ENCODE measurements around the gene NAALAD2.
"Not testable (repeated sequence)": the region's sequence is repeated elsewhere in the genome, so short reads cannot be mapped to it uniquely, and the experiment has no call there.

The NAALAD2 gene

DNA sequence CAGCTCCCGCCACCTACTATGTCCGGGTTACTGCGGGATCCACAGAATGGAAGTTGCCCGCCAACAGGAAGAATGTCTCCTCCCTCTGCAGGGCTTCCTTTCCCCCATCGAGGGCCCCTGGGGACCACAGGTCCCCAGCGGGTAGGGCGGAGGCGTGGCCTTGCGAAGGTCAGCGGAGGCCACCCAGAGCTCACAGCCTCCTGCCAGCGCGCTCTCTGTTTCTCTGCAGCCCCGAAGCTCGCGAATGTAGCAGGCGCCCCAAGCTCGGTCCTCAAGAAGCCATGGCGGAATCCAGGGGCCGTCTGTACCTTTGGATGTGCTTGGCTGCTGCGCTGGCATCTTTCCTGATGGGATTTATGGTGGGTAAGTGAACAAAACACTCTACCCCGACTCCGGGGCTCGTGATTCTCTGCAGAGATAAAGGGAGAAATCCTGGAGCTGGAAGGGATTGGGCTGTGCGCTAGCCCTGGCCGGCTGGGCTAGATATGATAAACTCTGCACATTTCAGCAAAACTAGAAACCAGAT, at the start of gene NAALAD2:
NAALAD2 (plus strand) TSS at position 186 of the 526 bp plus-strand sequence; CDS start at position 282, 96 bp downstream.
- DNase-seq (ENCODE audit: low read depth in 2 of 2): no peak

- DNase-seq (ENCODE audit: low read depth in 2 of 2): not testable (repeated sequence)
Observed at GRCh38 chr11:90085650-90086049, 48.8 kb upstream of the NAALAD2 start, which contains the start of gene UBTFL1. TSS of gene UBTFL1 (plus strand) at chr11:90085950. CDS start at chr11:90085950, 0 bp downstream.

DNA sequence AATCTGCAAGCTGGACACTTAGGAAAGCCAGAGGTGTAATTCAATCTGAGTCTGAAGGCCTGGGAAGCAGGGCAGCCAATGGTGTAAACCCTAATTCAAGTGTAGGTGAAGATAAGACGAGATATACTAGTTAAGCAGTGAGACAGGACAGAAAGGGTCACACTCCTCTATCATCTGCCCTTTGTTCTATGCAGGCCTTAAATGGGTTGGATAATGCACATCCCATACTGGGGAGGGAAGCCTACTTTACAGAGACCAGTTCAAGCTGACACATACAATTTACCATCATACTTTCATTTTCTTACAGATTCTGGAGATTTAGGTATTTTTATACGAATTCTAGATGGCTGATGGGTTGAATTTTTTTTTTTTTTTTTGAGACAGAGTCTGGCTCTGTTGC, 45.7 kb upstream of the NAALAD2 start:
- not testable (repeated sequence) for DNase-seq (ENCODE audit: low read depth in 2 of 2)

GRCh38 chr11:90095230-90095924, 39.1 kb upstream of the NAALAD2 start:
- not testable (repeated sequence) for DNase-seq (ENCODE audit: low read depth in 2 of 2)

GRCh38 chr11:90098261-90098660, 36.2 kb upstream of the NAALAD2 start:
- DNase-seq (ENCODE audit: low read depth in 2 of 2): not testable (repeated sequence)

- DNase-seq (ENCODE audit: low read depth in 2 of 2): no peak
Observed at GRCh38 chr11:90100431-90100830, 34.0 kb upstream of the NAALAD2 start.

GRCh38 chr11:90113541-90113940, 20.9 kb upstream of the NAALAD2 start:
- DNase-seq (ENCODE audit: low read depth in 2 of 2): no peak

- no peak for DNase-seq (ENCODE audit: low read depth in 2 of 2)
Observed at GRCh38 chr11:90120191-90120590, 14.3 kb upstream of the NAALAD2 start.

DNA sequence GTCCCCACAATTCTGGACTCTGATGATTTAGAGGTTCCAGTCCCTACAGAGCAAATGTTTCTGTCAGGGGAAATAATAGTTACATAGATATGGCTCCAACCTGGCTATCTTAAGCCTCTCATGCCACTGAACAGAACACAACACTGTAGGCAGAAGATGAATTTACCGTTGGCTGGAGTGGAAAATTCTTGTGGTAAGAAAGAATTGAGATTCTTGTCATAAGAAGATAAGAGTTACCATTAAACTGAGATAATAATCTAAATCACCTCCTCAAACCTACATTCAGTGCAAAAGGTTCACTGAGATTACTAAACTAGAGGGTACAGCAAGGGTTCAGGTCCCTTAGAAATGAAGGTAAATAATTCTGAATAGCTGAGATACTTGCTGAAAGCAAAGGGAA, 10.1 kb upstream of the NAALAD2 start:
- no peak for DNase-seq (ENCODE audit: low read depth in 2 of 2)

DNA sequence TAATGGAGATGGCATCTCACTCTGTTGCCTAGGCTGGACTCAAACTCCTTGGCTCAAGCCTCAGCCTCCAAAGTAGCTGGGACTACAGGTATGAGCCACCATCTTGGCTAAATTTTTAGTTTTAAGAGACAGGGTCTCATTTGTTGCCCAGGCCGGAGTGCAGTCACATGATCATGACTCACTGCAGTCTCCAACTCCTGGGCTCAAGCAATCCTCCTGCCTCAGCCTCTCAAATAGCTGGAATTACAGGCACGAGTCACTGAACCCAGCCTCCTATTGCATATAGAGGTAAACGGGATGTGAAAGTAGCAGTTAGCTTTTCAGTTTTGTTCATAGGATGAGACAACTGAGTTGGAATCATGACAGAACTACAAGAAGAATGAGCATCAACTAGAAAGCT, 9.5 kb upstream of the NAALAD2 start:
- no peak for DNase-seq (ENCODE audit: low read depth in 2 of 2)

DNA sequence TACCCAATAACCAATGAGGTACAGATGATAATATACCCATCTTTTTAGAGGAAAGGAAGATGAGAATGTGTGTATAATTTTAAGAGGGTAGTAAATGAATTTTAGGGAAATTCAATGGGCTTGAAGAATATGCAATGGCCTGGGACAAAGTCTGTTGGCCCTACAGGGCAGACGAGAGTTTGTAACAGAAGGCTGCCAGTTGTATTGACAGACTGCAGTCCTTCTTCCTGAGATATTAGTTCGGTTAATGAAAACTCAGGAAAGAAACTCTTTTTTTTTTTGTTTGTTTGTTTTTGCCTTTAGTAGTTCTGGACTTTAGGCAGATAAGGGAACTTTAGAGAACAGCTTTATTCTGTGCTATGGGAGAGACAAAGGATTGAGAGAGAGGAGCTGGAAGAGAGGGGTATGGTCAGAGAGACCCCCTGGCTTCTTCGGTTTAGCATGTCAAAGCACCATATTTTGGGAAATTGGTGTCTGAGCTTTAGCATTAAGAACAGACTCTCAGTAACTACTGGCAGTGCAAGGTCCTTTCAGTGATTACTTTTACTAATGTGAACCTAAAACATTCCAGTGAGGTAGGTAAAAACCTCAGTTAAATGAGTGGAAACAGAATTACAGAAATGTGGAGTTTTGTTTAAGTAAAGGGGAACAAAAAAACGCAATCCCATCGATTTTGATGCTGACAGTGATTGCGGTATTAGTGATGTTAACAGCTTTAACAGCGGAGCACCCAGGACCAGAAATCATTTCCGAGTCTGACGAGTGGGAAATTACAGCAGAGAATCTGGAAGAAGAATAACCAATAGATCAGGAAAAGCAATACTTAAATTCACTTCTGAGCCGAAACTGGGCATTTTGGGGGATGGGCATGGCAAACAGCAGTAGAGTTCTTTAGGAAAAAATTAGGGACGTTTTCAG, 644 bp upstream of the NAALAD2 start:
- DNase-seq (ENCODE audit: low read depth in 2 of 2): no peak

DNA sequence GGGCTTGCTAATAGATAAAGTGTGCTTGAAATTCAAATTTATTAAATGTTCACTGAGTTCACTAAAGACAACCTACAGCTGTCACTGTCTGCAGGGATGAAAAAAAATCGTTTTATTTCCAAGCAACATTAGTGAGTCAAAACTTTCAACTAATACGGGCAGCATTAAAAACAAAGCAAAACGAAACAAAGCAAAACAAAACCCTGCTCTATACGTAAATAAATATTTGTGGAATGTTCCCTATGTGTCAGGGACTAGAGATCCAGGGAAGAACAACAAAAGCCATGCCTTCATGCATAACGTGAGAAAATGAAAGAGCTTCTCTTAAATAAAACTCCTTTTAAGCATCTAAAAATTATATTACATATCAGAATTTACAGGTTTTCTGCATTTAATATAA, 553 bp downstream of the NAALAD2 start:
- no peak for DNase-seq (ENCODE audit: low read depth in 2 of 2)

GRCh38 chr11:90148900-90149299, 14.4 kb downstream of the NAALAD2 start:
- DNase-seq (ENCODE audit: low read depth in 2 of 2): no peak

DNA sequence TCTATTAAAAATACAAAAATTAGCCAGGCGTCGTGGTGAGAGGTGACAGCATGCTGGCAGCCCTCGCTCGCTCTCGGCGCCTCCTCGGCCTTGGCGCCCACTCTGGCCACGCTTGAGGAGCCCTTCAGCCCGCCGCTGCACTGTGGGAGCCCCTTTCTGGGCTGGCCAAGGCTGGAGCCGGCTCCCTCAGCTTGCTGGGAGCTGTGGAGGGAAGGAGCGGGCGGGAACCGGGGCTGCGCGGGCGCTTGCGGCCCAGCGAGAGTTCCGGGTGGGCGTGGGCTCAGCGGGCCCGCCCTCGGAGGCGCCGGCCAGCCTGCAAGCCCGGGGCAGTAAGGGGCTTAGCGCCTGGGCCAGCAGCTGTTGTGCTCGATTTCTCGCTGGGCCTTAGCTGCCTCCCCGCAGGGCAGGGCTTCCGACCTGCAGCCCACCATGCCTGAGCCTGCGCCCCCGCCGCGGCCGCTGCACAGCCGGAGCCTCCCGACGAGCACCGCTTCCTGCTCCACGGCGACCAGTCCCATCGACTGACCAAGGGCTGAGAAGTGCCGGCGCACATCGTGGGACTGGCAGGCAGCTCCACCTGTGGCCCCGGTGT, 32.6 kb downstream of the NAALAD2 start:
- not testable (repeated sequence) for DNase-seq (ENCODE audit: low read depth in 2 of 2)

DNA sequence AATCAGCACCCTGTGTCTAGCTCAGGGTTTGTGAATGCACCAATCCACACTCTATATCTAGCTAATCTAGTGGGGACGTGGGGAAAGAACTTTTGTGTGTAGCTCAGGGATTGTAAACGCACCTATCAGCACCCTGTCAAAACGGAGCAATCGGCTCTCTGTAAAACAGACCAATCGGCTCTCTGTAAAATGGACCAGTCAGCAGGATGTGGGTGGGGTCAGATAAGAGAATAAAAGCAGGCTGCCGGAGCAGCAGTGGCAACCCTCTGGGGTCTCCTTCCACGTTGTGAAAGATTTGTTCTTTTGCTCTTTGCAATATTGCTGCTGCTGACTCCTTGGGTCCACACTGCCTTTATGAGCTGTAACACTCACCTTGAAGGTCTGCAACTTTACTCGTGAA, 33.2 kb downstream of the NAALAD2 start:
- DNase-seq (ENCODE audit: low read depth in 2 of 2): not testable (repeated sequence)

GRCh38 chr11:90168571-90168970, 34.1 kb downstream of the NAALAD2 start:
- DNase-seq (ENCODE audit: low read depth in 2 of 2): no peak

- DNase-seq (ENCODE audit: low read depth in 2 of 2): no peak
Observed at GRCh38 chr11:90171359-90171758, 36.9 kb downstream of the NAALAD2 start.

GRCh38 chr11:90176069-90176468, 41.6 kb downstream of the NAALAD2 start:
- no peak for DNase-seq (ENCODE audit: low read depth in 2 of 2)

- no peak for DNase-seq (ENCODE audit: low read depth in 2 of 2)
Observed at GRCh38 chr11:90178751-90179150, 44.3 kb downstream of the NAALAD2 start.

DNA sequence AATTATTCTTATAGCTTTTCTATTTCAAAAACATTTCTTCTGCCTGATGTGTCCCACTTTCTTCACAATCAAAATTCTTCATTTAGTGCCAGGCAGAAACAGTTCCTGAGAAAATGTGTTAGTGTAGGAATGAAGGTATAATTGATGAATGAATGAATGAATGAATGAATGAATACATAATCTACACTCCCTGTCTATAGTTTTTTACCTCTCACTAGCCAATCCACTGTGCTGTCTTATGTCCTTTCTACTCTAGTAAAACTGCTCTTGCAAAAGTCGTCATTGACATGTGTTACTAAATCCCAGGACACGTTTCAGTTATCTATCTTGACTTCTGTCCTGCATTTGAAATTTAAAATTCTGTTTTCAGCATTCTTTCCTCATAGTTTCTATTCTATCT, 45.5 kb downstream of the NAALAD2 start:
- no peak for DNase-seq (ENCODE audit: low read depth in 2 of 2)

DNA sequence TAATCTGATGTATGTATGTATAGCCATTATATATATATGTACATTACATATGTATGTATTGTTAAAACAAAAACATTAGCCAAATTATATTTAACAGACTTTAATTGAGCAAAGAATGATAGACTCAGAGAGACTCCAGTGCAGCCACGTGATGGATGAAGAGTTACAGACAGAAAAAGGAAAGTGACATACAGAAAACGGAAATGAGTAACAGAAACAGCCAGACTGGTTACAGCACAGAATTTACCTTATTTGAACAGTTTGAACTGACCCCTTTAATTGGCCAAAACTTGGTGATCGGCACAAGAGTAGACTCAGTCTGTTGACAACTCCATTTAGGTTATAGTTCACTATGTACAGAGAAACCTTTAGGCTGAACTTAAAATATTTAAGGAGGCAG, 53.4 kb downstream of the NAALAD2 start:
- no peak for DNase-seq (ENCODE audit: low read depth in 2 of 2)

DNA sequence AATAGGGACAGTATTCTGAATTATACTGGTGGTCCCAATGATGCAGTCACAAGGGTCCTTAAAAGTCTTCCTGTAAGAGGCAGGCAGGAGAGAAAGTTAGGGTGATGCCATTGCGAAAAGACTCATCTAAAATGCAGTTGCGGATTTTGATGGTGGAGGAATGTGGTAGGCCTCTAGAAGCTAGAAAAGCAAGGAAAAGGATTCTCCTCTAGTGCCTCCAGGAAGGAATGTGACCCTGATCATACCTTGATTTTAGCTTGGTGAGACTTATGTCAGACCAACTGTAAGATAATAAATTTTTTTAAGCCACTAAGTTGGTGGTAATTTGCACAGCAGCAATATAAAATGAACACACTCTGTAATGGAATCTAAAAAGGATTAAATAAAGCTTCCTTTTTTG, 54.5 kb downstream of the NAALAD2 start:
- no peak for DNase-seq (ENCODE audit: low read depth in 2 of 2)

Data from stimulated activated CD4-positive, alpha-beta T cell treated with anti-CD3 and anti-CD28 coated beads, Interleukin-15, amount 100 ng/mL, for 48 hours (primary cell).